ENCODE data around the gene GABARAP.
A peak's percentile ranks its signal among the peaks of the same experiment; 100 is the strongest.

The GABARAP gene

DNA sequence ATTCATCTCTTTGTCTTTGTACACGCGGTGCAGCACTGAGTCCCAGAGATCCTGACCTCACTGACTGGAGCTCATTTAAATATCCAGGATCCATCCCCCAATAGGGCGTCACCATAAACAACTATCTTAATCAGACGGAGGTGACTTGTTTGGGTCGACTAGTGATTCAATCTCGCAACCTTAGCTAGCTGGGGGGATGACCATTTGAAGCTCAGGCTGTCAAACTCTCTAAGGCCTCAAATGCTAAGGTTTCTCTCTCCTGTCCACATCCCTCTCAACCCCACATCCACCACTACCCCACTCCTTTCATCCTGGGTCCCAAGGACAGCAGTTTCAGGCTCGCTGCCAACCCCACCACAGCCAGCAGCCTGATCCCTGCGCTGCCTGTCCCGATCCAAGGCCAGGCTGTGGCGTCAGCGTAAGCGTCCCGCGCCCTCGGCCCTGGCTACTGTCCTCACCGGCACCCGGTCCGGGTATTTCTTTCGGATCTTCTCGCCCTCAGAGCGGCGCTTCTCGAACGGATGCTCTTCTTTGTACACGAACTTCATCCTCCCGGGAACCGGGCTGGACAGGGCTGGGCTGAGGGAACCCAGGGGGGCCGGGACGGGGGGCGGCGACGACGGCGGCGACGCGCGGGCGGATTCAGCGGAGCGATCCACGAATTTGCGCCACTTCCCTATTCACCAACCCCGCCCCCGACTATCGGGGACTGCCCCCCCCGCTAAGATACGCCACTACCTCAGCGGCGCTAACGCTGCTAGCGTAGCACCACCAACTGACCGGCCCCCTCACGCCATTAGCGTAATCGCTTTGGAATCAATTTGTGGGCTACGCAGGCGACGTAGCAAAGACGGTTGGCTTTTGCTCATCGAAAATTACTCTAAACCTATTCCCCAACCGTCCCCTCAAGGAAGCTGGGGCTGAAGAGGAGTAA is at the start of gene GABARAP:
Gene GABARAP (minus strand): TSS at position 667 of the 934 bp plus-strand sequence. CDS start 119 bp downstream, at position 548.
- peak; percentile 87 to 91 (median 89) for DNase-seq (ENCODE audit: low read depth in 3 of 3)

DNA sequence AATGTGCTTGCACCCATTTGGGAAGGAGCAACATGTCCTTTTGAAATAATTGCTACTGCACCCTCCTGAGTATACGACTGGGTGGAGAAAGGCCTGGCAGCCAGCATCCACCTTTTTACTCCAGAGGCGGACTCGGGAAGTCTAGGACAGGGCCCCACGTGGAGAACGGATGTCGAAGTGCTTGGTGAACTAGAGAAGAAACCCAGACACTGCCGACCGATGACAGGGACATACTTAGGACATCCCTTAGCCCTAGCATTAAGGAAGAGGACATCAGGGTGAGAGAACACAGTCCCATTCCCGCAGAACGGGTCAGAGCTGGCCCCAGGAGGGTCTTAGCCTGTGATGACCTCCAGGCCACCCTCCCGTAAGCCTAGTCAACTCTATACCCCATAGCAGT is 48.4 kb upstream of the GABARAP start:
- no peak for DNase-seq (ENCODE audit: low read depth in 3 of 3)

DNA sequence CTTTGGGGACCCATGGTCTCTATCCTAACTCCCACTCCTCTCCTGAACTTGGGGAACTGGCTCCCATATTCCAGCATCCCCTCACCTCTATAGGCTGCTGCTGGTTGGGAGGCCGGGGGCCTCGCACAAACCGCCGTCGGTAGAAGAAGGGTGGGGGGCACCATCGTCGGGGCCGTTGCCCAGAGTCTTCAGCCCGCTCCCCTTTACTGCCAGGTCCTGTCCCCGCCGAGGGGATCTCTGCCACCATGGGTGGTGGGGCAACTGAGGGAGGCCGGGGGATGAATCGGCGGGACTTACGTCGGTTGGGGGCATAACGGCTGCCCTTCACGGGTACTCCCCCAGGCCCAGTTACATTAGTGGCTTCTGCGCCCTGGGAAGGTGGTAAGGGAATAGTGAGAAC is 47.9 kb upstream of the GABARAP start:
- no peak for DNase-seq (ENCODE audit: low read depth in 3 of 3)

DNA sequence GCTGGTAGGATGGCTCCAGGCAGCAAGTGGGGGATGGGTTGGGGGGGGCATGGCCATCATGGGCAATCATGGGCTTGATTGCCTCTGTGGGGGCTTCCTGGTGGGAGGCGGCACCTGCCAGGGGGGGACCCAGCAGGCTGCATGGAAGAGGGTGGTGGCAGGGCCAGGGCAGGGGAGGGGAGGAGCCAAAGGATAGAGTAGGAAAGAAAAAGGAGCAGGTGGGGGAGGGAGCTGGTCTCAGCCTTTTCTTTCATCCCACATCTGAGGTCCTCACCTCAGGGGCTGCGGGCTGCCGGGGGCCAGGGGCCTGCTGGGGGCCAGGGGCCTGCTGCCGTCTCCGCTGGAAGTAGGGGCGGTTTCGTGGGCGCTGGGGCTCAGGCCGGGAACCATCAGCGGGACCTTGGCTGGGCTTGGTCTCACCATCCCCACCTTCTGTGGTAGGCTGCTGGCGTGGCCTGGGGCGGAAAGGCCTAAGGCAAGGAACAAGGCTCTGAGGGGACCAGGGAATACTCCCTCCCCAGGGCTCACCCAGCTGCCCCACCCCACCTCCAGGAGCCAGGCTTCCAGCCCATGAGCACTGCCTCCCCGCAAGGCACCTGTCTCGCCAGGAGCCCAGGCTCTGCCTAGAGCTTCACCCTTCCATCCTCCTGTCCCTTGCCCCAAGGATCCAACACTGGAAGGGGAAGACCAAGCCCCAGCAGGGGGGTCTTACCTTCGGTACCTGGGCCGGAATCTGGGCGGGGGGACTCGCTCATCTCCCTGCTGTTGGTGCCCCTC is 47.2 kb upstream of the GABARAP start:
- no peak for DNase-seq (ENCODE audit: low read depth in 3 of 3)

DNA sequence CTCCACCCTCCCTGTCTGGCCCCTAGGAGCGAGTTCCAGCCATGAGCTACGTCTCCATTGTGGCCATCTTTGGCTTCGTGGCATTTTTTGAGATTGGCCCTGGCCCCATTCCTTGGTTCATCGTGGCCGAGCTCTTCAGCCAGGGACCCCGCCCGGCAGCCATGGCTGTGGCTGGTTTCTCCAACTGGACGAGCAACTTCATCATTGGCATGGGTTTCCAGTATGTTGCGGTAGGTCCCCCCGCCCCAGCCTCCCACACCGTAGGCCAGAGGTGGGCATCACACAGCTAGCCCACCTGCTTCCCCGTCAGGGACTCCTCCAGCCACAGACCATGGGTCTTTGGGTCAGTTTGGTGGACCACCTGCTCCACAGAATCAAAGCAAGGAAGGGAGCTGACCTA is 43.4 kb upstream of the GABARAP start:
- no peak for DNase-seq (ENCODE audit: low read depth in 3 of 3)

DNA sequence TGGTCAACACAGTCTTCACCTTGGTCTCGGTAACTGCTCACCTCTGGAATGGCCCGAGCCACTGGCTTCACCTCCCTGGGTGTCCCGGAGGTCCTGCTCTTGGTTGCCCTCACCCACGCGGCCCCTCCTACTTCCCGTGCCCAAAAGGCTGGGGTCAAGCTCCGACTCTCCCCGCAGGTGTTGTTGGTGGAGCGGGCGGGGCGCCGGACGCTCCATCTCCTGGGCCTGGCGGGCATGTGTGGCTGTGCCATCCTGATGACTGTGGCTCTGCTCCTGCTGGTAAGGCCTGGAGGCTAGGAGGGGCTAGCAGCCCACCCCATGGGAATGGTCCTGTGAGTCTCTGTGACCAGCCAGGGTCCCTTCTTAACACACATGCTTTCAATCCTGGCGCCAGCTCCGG is 42.7 kb upstream of the GABARAP start:
- no peak for DNase-seq (ENCODE audit: low read depth in 3 of 3)

DNA sequence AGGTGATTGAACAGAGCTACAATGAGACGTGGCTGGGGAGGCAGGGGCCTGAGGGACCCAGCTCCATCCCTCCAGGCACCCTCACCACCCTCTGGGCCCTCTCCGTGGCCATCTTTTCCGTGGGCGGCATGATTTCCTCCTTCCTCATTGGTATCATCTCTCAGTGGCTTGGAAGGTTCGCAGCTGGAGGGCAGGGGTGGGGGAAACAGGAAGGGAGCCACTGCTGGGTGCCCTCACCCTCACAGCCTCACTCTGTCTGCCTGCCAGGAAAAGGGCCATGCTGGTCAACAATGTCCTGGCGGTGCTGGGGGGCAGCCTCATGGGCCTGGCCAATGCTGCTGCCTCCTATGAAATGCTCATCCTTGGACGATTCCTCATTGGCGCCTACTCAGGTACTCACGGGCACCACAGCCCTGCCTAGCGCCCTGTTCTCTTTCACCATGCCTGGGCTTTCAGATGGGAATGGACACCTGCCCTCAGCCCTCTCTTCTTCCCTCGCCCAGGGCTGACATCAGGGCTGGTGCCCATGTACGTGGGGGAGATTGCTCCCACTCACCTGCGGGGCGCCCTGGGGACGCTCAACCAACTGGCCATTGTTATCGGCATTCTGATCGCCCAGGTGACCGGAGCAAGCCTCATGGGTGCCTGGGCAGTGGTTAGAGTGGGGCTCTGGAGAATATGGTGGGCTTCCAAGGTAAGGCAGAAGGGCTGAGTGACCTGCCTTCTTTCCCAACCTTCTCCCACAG is 41.4 kb upstream of the GABARAP start:
- no peak for DNase-seq (ENCODE audit: low read depth in 3 of 3)

DNA sequence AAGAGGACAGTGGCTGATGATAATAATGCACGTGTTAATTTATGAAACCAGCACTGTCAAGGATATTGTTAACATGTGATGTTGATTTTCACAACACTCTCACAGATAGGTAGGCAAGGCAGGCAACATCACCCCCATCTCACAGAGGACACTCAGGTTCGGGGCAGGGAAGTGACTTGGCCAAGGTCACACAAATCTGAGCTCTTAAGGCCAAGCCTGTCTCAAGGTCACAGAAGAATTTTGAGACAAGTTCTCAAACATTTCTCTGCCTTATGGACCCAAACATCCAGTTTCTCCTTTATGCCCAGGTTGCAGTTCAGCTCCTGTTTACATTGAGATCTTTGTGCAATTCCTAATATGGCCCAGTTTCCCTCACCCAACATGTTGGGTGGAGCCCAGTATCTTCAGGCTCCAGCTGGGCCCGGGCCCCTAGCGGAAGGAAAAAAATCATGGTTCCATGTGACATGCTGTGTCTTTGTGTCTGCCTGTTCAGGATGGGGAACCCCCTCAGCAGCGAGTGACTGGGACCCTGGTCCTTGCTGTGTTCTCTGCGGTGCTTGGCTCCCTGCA is 40.6 kb upstream of the GABARAP start:
- no peak for DNase-seq (ENCODE audit: low read depth in 3 of 3)

DNA sequence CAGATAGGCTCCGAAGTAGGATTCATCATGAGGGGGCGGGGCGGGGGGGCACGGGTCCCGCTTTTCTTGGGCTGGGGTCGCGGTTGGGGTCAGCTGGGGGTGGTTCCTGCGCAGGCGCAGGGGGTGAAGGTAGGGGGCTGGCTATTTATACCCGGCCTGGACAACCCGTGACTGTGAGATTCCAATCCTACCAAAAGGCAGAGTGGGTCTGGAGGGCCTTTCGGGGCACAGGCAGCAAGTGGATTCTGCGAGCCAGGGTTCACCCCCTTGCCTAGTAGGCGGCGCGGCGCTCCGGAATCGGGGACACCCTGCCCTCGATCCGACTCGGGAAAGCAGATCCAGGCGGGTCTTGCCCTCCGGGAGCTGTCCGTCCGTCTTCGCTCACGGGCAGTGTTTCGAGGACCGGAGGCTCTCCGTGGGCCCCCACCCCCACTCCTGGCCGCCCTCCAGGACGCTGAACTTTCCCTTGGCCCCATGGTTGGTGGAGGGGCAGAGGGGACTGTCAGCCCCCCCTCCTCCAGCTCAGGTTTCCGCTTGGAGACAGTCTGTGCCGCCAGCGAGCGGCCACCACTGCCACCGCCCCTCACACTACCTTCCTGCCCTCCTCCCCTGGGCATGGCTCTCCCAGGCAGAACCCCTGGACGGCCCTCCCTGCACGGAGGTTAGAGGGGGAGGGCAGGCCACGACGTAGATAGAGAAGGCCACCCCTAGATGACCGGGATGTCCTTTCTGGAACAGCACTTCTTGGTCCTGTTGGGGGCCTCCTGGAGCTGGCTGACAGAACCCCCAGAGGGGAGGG is 39.9 kb upstream of the GABARAP start:
- no peak for DNase-seq (ENCODE audit: low read depth in 3 of 3)

DNA sequence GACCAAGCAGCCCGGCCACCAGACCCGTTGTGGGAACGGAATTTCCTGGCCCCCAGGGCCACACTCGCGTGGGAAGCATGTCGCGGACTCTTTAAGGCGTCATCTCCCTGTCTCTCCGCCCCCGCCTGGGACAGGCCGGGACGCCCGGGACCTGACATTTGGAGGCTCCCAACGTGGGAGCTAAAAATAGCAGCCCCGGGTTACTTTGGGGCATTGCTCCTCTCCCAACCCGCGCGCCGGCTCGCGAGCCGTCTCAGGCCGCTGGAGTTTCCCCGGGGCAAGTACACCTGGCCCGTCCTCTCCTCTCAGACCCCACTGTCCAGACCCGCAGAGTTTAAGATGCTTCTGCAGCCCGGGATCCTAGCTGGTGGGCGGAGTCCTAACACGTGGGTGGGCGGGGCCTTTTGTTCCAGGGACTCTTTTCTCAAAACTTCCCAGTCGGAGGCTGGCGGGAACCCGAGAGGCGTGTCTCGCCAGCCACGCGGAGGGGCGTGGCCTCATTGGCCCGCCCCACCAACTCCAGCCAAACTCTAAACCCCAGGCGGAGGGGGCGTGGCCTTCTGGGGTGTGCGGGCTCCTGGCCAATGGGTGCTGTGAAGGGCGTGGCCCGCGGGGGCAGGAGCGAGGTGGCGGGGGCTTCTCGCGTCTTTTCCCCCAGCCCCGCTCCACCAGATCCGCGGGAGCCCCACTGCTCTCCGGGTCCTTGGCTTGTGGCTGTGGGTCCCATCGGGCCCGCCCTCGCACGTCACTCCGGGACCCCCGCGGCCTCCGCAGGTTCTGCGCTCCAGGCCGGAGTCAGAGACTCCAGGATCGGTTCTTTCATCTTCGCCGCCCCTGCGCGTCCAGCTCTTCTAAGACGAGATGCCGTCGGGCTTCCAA is 39.1 kb upstream of the GABARAP start, which contains the start of gene SLC2A4:
Gene SLC2A4 (plus strand): TSS at position 645 of the 879 bp plus-strand sequence. CDS start 217 bp downstream, at position 862.
- DNase-seq (ENCODE audit: low read depth in 3 of 3) = peak; percentile 79 to 94 (median 84)

DNA sequence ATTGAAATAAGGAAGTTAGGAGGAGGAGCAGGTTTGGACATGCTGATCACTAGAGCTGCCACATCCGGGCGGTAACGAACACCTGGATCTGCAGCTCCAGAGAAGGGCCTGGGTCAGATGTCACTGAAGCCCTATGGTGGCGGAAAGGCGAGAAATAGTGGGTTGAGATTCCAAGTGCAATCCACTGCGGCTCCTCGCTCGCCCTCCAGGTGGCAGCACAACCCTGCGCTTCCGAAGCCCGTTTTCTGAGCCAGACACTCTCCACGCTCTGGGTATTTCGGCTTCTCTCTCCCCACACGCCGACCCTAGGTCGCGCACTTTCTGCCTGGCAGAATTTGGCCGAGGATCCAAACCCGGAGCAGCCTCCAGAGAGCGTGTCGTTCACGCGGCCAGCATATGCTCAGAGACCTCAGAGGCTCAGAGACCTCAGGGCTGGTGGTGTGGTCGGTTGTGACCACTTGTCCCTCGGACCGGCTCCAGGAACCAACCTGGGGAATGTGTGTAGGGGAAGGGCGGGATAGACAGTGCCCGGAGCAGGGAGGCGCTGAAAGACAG is 38.3 kb upstream of the GABARAP start:
- peak; percentile 67 to 85 (median 78) for DNase-seq (ENCODE audit: low read depth in 3 of 3)

DNA sequence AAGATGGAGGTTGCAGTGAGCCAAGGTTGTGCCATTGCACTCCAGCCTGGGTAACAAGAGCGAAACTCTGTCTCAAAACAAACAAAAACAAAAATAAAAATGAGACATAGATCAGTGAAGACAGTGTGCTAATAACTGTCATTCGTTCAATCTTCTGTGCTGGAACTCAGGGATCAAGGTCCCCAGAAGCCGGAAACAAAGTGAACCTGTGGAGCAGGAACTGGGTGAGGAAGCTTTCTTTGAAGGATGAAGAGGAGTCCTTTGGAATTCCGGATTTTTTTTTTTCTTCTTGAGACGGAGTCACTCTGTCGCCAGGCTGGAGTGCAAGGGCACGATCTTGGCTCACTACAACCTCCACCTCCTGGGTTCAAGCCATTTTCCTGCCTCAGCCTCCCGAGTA is 37.2 kb upstream of the GABARAP start:
- DNase-seq (ENCODE audit: low read depth in 3 of 3) = no peak

DNA sequence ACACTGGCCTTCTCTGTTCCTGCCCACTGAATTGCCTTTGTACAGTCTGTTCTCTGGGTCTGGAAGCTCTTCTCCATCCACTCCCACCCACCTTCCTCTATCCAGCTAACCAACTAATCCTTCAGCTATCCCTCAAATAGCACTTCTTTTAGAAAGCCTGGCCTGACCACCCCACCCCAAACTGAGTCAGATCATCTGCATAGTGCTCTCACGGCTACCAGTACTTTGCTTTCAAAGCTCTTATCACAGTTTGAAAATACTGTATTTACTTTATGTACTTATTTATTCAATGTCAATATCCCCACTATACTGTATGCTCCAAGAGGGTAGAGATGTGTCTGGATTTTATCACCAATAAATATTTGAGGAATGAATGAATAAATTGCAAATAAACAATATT is 24.5 kb upstream of the GABARAP start:
- no peak for DNase-seq (ENCODE audit: low read depth in 3 of 3)

DNA sequence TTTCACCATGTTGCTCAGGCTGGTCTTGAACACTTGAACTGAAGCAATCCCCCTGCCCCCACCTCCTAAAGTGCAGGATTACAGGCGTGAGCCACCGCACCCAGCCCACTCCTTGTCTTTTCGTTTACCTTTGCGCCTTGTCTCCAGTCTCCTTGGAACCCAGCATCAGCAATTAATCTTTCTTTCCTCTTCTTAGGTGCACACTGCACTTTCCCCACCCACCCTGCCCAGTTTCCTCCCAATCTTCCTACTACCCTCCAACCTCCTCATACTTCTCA is 21.5 kb upstream of the GABARAP start:
- DNase-seq (ENCODE audit: low read depth in 3 of 3) = no peak

DNA sequence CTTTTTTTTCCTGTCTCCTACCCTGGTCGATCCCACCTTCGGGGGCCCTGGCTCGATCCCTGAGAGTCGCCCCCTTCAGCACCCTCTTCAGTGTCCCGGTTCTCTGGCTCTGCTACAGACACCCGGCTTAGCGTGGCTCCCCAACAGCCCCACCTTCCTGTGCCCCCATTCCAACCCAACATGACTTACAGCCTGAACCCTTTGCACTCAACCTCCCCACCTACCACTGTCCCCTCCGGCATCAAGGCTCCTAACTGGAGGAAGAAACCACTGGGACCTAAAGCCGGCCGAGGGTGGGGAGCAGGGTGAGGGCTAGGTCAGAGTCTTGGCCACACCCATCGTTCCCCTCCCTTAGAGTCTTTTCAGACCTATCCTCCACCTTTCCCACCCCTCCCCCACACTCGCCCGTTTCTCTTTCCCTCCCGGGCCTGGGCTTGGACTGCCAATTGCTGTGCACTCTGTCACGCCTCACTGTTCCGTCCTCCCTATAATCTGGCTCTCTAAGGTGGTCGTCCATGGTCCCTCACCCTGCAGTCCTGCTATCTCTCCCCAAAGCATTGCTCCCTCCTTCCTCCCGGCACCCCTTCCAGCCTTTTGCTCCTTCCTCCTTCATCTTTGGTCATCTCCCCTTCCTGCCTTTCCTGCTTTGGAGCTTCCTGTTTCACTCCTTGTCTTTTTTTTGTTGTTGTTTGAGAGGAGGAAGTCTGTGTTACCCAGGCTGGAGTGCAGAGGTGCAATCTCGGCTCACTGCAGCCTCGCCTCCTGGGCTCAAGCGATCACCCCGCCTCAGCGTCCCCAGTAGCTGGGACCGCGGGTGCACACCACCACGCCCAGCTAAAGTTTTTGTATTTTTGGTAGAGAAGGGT is 20.9 kb upstream of the GABARAP start:
- DNase-seq (ENCODE audit: low read depth in 3 of 3) = no peak

DNA sequence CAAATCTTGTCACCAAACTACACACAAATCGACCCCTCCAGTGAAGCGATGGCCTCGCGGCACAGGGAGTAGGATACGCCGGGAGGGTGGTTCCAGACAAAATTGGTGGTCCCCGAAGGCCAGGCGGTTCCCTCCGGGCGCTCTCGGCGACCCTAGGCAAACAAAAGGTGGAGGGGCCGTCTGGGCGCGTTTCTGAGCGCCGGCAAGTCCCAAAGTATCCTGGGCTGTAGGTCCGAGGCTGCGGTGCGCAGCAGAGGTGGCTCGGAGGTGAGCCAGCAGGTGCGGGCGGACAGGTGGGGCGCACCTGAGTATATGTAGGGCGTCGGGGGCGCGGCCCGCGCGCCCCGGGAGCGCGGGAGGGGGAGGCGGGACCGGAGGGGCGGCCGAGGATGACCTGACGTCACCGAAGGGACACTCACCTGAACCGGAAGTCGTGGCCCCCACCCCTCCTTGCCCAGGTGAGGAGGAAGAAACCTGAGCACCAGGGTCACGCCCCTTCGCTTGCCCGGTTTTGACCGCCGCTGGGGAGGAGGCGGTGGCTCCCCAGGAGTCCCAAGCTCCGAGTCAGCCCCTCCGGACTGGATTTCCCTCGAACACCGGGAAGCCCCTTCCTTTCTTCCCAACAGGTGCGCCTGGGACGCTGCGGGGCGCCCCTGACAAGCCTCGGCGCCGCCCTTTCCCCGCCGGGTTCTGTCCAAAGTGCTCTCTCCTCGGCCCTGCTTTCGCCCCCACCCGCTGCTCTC is 20.1 kb upstream of the GABARAP start, which contains the start of gene CLDN7:
Gene CLDN7 (minus strand): TSS at position 287 of the 743 bp plus-strand sequence. CDS start 435 bp downstream, outside the sequence.
- no peak for DNase-seq (ENCODE audit: low read depth in 3 of 3)

DNA sequence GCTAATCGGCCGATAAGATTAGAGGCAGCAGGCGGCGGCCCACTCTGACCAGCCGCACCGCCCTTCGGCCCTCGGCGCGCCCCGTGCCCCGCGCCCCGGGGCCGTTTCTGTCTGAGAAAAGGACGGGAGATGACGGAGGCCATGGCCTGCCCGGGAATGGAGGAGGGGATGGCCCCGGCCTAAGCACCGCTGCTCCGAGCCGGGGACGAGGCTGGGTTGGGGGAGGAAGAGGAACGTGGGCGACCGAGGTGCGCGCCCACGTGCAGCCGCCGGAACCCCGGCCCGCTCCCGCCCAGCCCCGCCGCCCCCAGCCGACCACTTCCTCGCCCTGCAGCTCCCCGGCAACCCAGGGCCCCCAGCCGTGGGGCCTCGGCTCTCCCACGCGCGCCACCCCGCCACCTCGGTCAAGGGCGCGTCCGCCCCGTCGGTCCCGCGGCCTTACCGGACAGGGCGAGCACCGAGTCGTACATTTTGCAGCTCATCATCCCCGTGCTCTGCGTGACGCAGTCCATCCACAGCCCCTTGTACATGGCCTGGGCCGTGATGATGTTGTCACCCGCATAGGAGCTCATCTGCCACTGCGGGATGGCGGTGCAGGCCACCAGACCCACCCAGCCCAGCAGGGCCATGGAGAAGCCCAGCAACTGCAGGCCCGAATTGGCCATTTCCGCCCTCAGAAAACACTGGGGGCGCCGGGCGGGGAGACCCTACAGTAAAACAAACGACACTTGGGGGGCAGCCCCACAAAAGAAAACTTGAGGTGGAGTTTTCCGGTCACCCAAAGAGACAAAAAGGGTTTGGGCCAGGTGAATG is 19.3 kb upstream of the GABARAP start:
- DNase-seq (ENCODE audit: low read depth in 3 of 3) = no peak
